ENCODE measurements around the gene INPPL1.

DNA sequence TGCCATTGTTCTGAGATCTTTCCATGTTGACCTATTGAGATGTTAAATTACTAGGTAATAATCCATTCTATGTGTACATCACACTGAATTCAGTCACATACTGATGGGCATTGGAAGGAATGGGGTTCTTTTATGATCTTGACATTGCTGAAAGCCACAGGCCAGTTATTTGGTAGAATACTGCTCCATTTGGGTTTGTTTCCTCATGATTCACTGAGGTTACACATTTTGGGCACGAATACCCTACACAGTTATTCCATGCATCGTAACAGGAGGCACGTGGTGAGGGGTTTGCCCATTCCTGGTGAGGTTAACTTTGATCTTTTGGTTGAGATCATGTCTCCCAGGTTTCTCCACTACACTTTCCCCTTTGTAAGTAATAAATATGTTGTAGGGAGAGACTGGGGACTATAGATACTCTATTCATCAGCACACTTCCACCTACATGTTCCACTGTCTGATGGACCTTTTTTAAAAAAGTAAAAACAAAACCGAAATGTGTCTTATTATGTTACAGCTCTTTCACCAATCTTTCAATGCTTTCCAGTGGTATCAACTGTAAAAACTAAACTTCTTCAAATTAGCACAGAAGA lies 44.7 kb upstream of the INPPL1 start:
- TF ChIP-seq, protein P1, sequence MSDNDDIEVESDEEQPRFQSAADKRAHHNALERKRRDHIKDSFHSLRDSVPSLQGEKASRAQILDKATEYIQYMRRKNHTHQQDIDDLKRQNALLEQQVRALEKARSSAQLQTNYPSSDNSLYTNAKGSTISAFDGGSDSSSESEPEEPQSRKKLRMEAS (IDR thresholded peaks at IDR 0.05; ENCODE audit: low read depth, low read length) = no peak
- TF ChIP-seq POLR2A (IDR thresholded peaks at IDR 0.05; ENCODE audit: extremely low read depth, insufficient read length) (no peak), MYC (IDR thresholded peaks at IDR 0.05; ENCODE audit: low read depth, low read length) (no peak)
- TF ChIP-seq, protein P2, sequence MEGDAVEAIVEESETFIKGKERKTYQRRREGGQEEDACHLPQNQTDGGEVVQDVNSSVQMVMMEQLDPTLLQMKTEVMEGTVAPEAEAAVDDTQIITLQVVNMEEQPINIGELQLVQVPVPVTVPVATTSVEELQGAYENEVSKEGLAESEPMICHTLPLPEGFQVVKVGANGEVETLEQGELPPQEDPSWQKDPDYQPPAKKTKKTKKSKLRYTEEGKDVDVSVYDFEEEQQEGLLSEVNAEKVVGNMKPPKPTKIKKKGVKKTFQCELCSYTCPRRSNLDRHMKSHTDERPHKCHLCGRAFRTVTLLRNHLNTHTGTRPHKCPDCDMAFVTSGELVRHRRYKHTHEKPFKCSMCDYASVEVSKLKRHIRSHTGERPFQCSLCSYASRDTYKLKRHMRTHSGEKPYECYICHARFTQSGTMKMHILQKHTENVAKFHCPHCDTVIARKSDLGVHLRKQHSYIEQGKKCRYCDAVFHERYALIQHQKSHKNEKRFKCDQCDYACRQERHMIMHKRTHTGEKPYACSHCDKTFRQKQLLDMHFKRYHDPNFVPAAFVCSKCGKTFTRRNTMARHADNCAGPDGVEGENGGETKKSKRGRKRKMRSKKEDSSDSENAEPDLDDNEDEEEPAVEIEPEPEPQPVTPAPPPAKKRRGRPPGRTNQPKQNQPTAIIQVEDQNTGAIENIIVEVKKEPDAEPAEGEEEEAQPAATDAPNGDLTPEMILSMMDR (IDR thresholded peaks at IDR 0.05; ENCODE audit: low read depth, low read length) = no peak

All from NB4 (cell line).